Activated CD4-positive, alpha-beta T cell treated with anti-CD3 and anti-CD28 coated beads for 36 hours (primary cell): ENCODE measurements around the gene CAPZA3. TPM values are rescaled to one million over a fixed set of nuclear protein-coding genes. Genes with fewer than 3 reads are reported as not detected.
"Not testable (repeated sequence)": the region's sequence is repeated elsewhere in the genome, so short reads cannot be mapped to it uniquely, and the experiment has no call there.

Experiments used
- ATAC-seq: fragments of 200-7000 bp; cut with Tn5 transposase; one replicate; pipeline ENCODE4 v1.10.0; 2021; ENCODE audit warnings: mild to moderate bottlenecking, moderate library complexity
- CTCF ChIA-PET: fragments of 350-600 bp; sonication (Branson Sonifier 250); formaldehyde crosslinking; loops from one replicate; lab custom pipeline; 2021; ENCODE audit warnings: antibody characterized with exemption; lab: Charles Lee
- POLR2A ChIA-PET: fragments of 350-600 bp; sonication (Branson Sonifier 250); formaldehyde crosslinking; loops from one replicate; lab custom pipeline; 2021; ENCODE audit warnings: antibody characterized with exemption, inconsistent platforms; lab: Charles Lee
- DNase-seq: peaks from one replicate; pipeline ENCODE4 v3.0.0-alpha.2; 2020
- H3K27ac Mint-ChIP-seq: one replicate; pipeline ENCODE4 v1.8.0; 2021; ENCODE audit warnings: mixed read lengths
- H3K27me3 Mint-ChIP-seq: one replicate; pipeline ENCODE4 v1.8.0; 2021; ENCODE audit warnings: mixed read lengths
- H3K36me3 Mint-ChIP-seq: one replicate; pipeline ENCODE4 v1.8.0; 2021; ENCODE audit warnings: low read depth, mixed read lengths
- H3K4me1 Mint-ChIP-seq: one replicate; pipeline ENCODE4 v1.8.0; 2021; ENCODE audit warnings: mixed read lengths
- H3K4me3 Mint-ChIP-seq: one replicate; pipeline ENCODE4 v1.8.0; 2021; ENCODE audit warnings: mild to moderate bottlenecking, moderate library complexity, mixed read lengths
- H3K9me3 Mint-ChIP-seq: one replicate; pipeline ENCODE4 v1.8.0; 2021; ENCODE audit warnings: low read depth, mixed read lengths
- intact Hi-C, 2 experiments: fragments of 100-400 bp; cut with DNase I in 1 of 2; cut with micrococcal nuclease in 1 of 2; formaldehyde crosslinking; loops; one replicate each; pipeline versions ENCODE4 v1.14.2 to v1.15.1; 2022 to 2024; cut with DNase I, micrococcal nuclease
- total RNA-seq, 2 experiments: library from RNA; stranded (reverse); gene quantifications; one replicate each; pipeline ENCODE4 v1.2.3, GENCODE V29; 2021

Gene CAPZA3
- total RNA-seq, 2 experiments from 2014 or later: not detected

DNA sequence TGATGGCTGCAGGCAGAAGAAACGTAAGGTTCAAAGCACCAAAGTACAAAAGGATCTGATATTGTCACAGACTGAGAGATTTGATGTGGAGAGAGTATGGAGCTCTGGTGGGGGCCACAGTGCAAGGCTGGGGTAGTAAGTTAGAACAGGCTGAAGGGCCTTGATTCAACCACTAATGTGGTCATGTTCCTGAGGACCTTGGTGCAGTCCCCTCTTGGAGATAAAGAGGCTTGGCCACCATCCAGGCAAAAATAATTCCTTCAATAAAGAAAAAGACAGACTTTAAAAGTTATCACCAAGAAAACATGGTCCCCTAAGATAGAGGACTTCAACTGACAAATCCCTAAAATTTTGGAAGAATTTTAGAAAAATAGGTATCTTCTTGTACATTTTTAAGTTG is 17.4 kb downstream of the CAPZA3 start:
- ChIA-PET CTCF (no interaction called here), POLR2A (no interaction called here)
- H3K9me3 Mint-ChIP-seq: no peaks in the 10 kb centered on the region
- no peaks in the 10 kb centered on the region for H3K4me1 Mint-ChIP-seq
- no peaks in the 10 kb centered on the region for H3K27me3 Mint-ChIP-seq
- DNase-seq: no peak
- H3K27ac Mint-ChIP-seq: no peak overlapping the region
- no peak for ATAC-seq
- no peaks in the 10 kb centered on the region for H3K36me3 Mint-ChIP-seq
- intact Hi-C loops: no loop called here
- no peak overlapping the region for H3K4me3 Mint-ChIP-seq

DNA sequence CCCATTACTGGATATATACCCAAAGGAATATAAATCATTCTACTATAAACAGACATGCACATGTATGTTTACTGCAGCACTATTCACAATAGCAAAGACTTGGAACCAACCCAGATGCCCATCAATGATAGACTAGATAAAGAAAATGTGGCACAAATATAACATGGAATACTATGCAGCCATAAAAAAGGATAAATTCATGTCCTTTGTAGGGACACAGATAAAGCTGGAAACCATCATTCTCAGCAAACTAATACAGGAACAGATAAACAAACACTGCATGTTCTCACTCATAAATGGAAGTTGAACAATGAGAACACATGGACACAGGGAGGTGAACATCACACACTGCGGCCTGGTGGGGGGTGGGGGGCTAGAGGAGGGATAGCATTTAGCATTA is 28.6 kb downstream of the CAPZA3 start:
- CTCF ChIA-PET, H3K27ac Mint-ChIP-seq, H3K36me3 Mint-ChIP-seq, POLR2A ChIA-PET, H3K4me1 Mint-ChIP-seq, H3K4me3 Mint-ChIP-seq, intact Hi-C loops, DNase-seq, ATAC-seq, H3K27me3 Mint-ChIP-seq: not testable (repeated sequence)
- H3K9me3 Mint-ChIP-seq: peaks cover 12% of the 10 kb centered on the region

DNA sequence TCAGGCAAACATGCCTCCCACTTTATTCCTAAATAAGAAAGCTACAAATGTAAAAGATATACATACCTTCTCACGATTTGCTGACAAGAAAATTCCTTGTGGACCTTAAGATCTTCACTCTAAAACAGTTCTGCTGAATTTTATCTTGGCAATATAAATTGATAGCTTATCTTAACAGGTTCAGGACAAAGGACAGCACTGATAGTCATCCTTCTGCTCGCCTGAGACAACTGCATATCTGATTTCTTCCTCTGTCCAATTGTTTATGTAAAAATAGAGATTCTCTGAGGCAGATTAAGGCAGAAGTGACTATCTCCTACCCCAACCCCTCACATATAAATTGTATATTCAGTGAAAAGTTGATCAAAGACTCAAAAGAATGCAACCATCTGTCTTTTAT is 44.9 kb downstream of the CAPZA3 start:
- Mint-ChIP-seq H3K27me3 (no peaks in the 10 kb centered on the region), H3K4me1 (no peaks in the 10 kb centered on the region), H3K9me3 (peaks cover 15% of the 10 kb centered on the region), H3K4me3 (no peak overlapping the region), H3K27ac (no peak overlapping the region), H3K36me3 (no peaks in the 10 kb centered on the region)
- ChIA-PET CTCF (no interaction called here), POLR2A (interaction anchor here (0.6 kb wide), 1 partner anchor 235 kb away, joined by 4 read pairs; no protein-coding TSS in a partner anchor)
- DNase-seq (no peak), ATAC-seq (no peak)
- intact Hi-C loops: no loop called here

- H3K9me3 Mint-ChIP-seq: peaks cover 11% of the 10 kb centered on the region
- ATAC-seq, DNase-seq, H3K4me1 Mint-ChIP-seq, H3K36me3 Mint-ChIP-seq, H3K27ac Mint-ChIP-seq, H3K27me3 Mint-ChIP-seq, H3K4me3 Mint-ChIP-seq, POLR2A ChIA-PET, intact Hi-C loops: not testable (repeated sequence)
- CTCF ChIA-PET: interaction anchor here (0.6 kb wide), 1 partner anchor 447 kb away, joined by 4 read pairs; no protein-coding TSS in a partner anchor
These were observed 47.5 kb downstream of the CAPZA3 start for GRCh38 chr12:18785465-18785864.

Other genes with a start within 250 kb of the CAPZA3 start
- not detected for gene PLCZ1, start 107 bp upstream of the CAPZA3 start, total RNA-seq